GM21526 (cell line): Measurements from ENCODE around the gene COL7A1.

Experiments used
- ATAC-seq: cut with Tn5 transposase; IDR thresholded peaks from one replicate; pipeline ENCODE4 v1.9.1; 2021; ENCODE audit warnings: moderate library complexity; ENCODE audit not compliant: unreplicated experiment, low FRiP score

COL7A1 gene

GRCh38 chr3:48595075-48595525, at the start of gene COL7A1:
COL7A1 (minus strand) TSS chr3:48595329; CDS start chr3:48595159, 170 bp downstream.
- ATAC-seq = no peak

GRCh38 chr3:48642605-48643004, 47.5 kb upstream of the COL7A1 start:
- ATAC-seq = no peak

GRCh38 chr3:48641396-48641795, 46.3 kb upstream of the COL7A1 start:
- ATAC-seq = no peak

GRCh38 chr3:48639944-48640606, 44.9 kb upstream of the COL7A1 start:
- ATAC-seq = no peak

GRCh38 chr3:48637305-48637704, 42.2 kb upstream of the COL7A1 start:
- ATAC-seq = no peak

- no peak for ATAC-seq
Observed at GRCh38 chr3:48636149-48636655, 41.1 kb upstream of the COL7A1 start.

GRCh38 chr3:48635222-48636021, 40.3 kb upstream of the COL7A1 start, which contains the start of gene SLC26A6:
SLC26A6 (minus strand) TSS chr3:48635461; CDS start chr3:48635393, 68 bp downstream.
- peak; percentile 80 for ATAC-seq

- no peak for ATAC-seq
Observed at GRCh38 chr3:48634661-48635221, 39.6 kb upstream of the COL7A1 start.

- ATAC-seq = no peak
Observed at GRCh38 chr3:48633743-48634142, 38.6 kb upstream of the COL7A1 start.

GRCh38 chr3:48633256-48633655, 38.1 kb upstream of the COL7A1 start:
- no peak for ATAC-seq

GRCh38 chr3:48631516-48632448, 36.7 kb upstream of the COL7A1 start:
- no peak for ATAC-seq

- ATAC-seq = no peak
Observed at GRCh38 chr3:48630833-48631232, 35.7 kb upstream of the COL7A1 start.

- no peak for ATAC-seq
Observed at GRCh38 chr3:48630407-48630806, 35.3 kb upstream of the COL7A1 start.

- ATAC-seq = no peak
Observed at GRCh38 chr3:48629894-48630293, 34.8 kb upstream of the COL7A1 start.

- ATAC-seq = no peak
Observed at GRCh38 chr3:48628277-48629017, 33.3 kb upstream of the COL7A1 start.

- ATAC-seq = no peak
Observed at GRCh38 chr3:48625600-48625999, 30.5 kb upstream of the COL7A1 start.

- ATAC-seq = no peak
Observed at GRCh38 chr3:48624767-48625166, 29.6 kb upstream of the COL7A1 start.

- no peak for ATAC-seq
Observed at GRCh38 chr3:48623851-48624547, 28.9 kb upstream of the COL7A1 start.

- ATAC-seq = no peak
Observed at GRCh38 chr3:48621461-48621869, 26.3 kb upstream of the COL7A1 start, which contains the start of gene TMEM89. TMEM89 (minus strand) TSS chr3:48621769; CDS start chr3:48621756, 13 bp downstream.
